ENCODE results near the gene RTEL1. TPM values are rescaled to one million over a fixed set of nuclear protein-coding genes. Genes with fewer than 3 reads are reported as not detected.
A peak's percentile ranks its signal among the peaks of the same experiment; 100 is the strongest.

RTEL1 gene
- total and polyA plus RNA-seq, 9 of the 15 experiments (the other 6 are each of a cell fraction or from before 2014, with no cell fraction given): 0.36 to 61.0 (median 17.9) TPM

GRCh38 chr20:63656451-63656850 lies 1.7 kb upstream of the RTEL1 start (continued):
- TF ChIP-seq ZNF592 (IDR thresholded peaks at IDR 0.05) (no peak), ZNF583 (CRISPR knock-in tag; IDR thresholded peaks at IDR 0.05) (no peak), SMAD1 (IDR thresholded peaks at IDR 0.05; ENCODE audit: low read depth, low read length, partially characterized antibody) (no peak), STAG1 (CRISPR knock-in tag; IDR thresholded peaks at IDR 0.05; ENCODE audit: borderline replicate concordance) (no peak)

GRCh38 chr20:63657260-63657936 lies 714 bp upstream of the RTEL1 start:
- peak; percentile 22 for ATAC-seq
- ChIA-PET CTCF (ENCODE audit: low intra/inter-chr PET ratio) (interaction anchor here (0.5 kb wide), 1 partner anchor 43 kb away, joined by 3 read pairs; no protein-coding TSS in a partner anchor), POLR2A (interaction anchor here (1.3 to 1.5 kb wide), 3 partner anchors 11 to 50 kb away, joined by 3 to 11 read pairs (median 5); partner anchors contain the start of genes ARFRP1 and ZGPAT)
- Histone ChIP-seq H3K27me3 (ENCODE audit: control insufficient read depth in 2 of 2, insufficient read depth in 2 of 2, low read length in 2 of 2) (no peaks in the 10 kb centered on the region), H2AFZ (ENCODE audit: low read depth, low read length) (peak overlapping the region; percentile 98), H3K9ac (ENCODE audit: insufficient read depth in 1 of 2, low read depth in 2 of 2, low read length in 2 of 2) (peak overlapping the region; percentile 89 to 100), H3K27ac (ENCODE audit: extremely low read depth, low read depth, low read length) (peak overlapping the region; percentile 87), H3K9me3 (replicated peaks; ENCODE audit: control insufficient read depth, insufficient read depth, low read depth, low read length) (no peaks in the 10 kb centered on the region), H3K36me3 (ENCODE audit: control insufficient read depth, insufficient read depth, low read length) (peaks cover 30% of the 10 kb centered on the region; the same call in 2 of the 3 replicates), H3K4me2 (ENCODE audit: insufficient read depth, low read length) (peak overlapping the region; percentile 88), H3K4me3 (peak overlapping the region; percentile 63), H3K79me2 (ENCODE audit: control insufficient read depth, insufficient read depth, low read length) (peaks cover 33% of the 10 kb centered on the region), H4K20me1 (replicated peaks; ENCODE audit: control insufficient read depth, insufficient read depth, low read length) (no peaks in the 10 kb centered on the region), H3K9me1 (ENCODE audit: control insufficient read depth, insufficient read depth, low read length) (no peaks in the 10 kb centered on the region), H3K4me1 (replicated peaks in 1 of 2; ENCODE audit: control insufficient read depth in 2 of 2, insufficient read depth in 2 of 2, low read length in 2 of 2) (peaks cover 28 to 62% of the 10 kb centered on the region in 2 experiments)
- DNase-seq (ENCODE audit: extremely low read depth in 1 of 4, low spot score in 3 of 4): peak; percentile 44 to 68 (median 50)
- WGBS (ENCODE audit: insufficient coverage, low coverage, missing lambda C conversion rate): 2% methylated on average over 26 of the region's 31 CpGs
- intact Hi-C loops (cut with micrococcal nuclease) (loop anchor here (10.0 kb wide), 1 partner anchor 123 kb away; the partner anchor contains the start of gene PTK6), in situ Hi-C loops (cut with MboI) (no loop called here)
- peak; percentile 71 for FAIRE-seq
- TSS peak; percentile 79 for BruUV-seq (replicated peaks)
- TF ChIP-seq KDM5B (IDR thresholded peaks at IDR 0.05; ENCODE audit: insufficient replicate concordance, low read depth, low read length) (peak; percentile 20), SP1 (CRISPR knock-in tag; IDR thresholded peaks at IDR 0.05) (no peak), CEBPG (CRISPR knock-in tag; IDR thresholded peaks at IDR 0.05) (0 out of 2 replicates have a peak, but pooled peaks have one; percentile 7), CEBPG (tag; conservative IDR thresholded peaks at IDR 0.05 in 1 of 2, IDR thresholded peaks at IDR 0.05 in 1 of 2) (no peak), ZNF764 (CRISPR knock-in tag; IDR thresholded peaks at IDR 0.05; ENCODE audit: low read depth) (peak; percentile 25; the same call in 1 of the 2 replicates), U2AF1 (optimal IDR thresholded peaks at IDR 0.05; ENCODE audit: low read depth, low read length) (no peak), ZNF592 (IDR thresholded peaks at IDR 0.05) (peak; percentile 62; the same call in 1 of the 2 replicates), L3MBTL2 (IDR thresholded peaks at IDR 0.05) (peak; percentile 75)
